HepG2 (cell line): ENCODE measurements around the gene MFSD11. TPM values are rescaled to one million over a fixed set of nuclear protein-coding genes. Genes with fewer than 3 reads are reported as not detected.

Source experiments
- ATAC-seq: fragments of 200-7000 bp; cut with Tn5 transposase; 3 replicates; pipeline ENCODE4 v1.9.1; 2020; ENCODE audit warnings: mild to moderate bottlenecking, moderate library complexity
- BruUV-seq: library from RNA; stranded (reverse); fragments of 400-500 nt; replicated peaks from 2 replicates; lab custom pipeline; 2021; lab: Mats Ljungman, UMichigan
- CTCF ChIA-PET: fragments of 300-600 bp; formaldehyde crosslinking; extraction: SDS; loops from one replicate; lab custom pipeline; 2021; ENCODE audit warnings: low total read pairs, inconsistent platforms, low intra/inter-chr PET ratio; lab: Yijun Ruan, JAX
- POLR2A ChIA-PET: fragments of 350-600 bp; sonication (Branson Sonifier 250); formaldehyde crosslinking; loops from one replicate; lab custom pipeline; 2020; ENCODE audit warnings: antibody characterized with exemption, inconsistent platforms; lab: Yijun Ruan, JAX
- DNase-seq: peaks from one replicate; pipeline ENCODE4 v3.0.0-alpha.2; 2015; ENCODE audit warnings: low spot score
- FAIRE-seq: peaks from 3 replicates; lab custom pipeline; 2011; peaks lifted over from hg19 to GRCh38; lab: Jason Lieb, UNC
- H2AFZ ChIP-seq: one replicate; pipeline ENCODE4 v1.6.1; 2011; ENCODE audit warnings: low read length, inconsistent platforms
- H3K27ac ChIP-seq: fragments of 300-600 bp; 3 replicates; pipeline ENCODE4 v1.8.0; 2011; ENCODE audit warnings: mixed run types, mild to moderate bottlenecking, mixed read lengths, low read length, inconsistent platforms; ENCODE audit not compliant: insufficient read depth; ENCODE audit errors: extremely low read length
- H3K27me3 ChIP-seq, 2 experiments: fragments of 200-600 bp in 1 of 2; 2 replicates in 1 of 2; 3 replicates in 1 of 2; pipeline versions ENCODE4 v1.6.0 to v1.8.0; 2011; ENCODE audit warnings: low read length in 2 of 2, mild to moderate bottlenecking in 2 of 2, moderate library complexity in 2 of 2, inconsistent platforms in 1 of 2; ENCODE audit not compliant: insufficient read depth in 2 of 2, control insufficient read depth in 1 of 2
- H3K36me3 ChIP-seq, 2 experiments: fragments of 200-600 bp in 1 of 2; replicated peaks in 1 of 2; 2 replicates in 1 of 2; 3 replicates in 1 of 2; pipeline versions ENCODE4 v1.5.1 to v1.8.0; 2011; ENCODE audit warnings: low read length in 2 of 2, inconsistent platforms in 1 of 2; ENCODE audit not compliant: insufficient read depth in 2 of 2, control insufficient read depth in 1 of 2
- H3K4me1 ChIP-seq: 2 replicates; pipeline ENCODE4 v1.5.1; 2012; ENCODE audit warnings: low read length, inconsistent platforms; ENCODE audit not compliant: insufficient read depth
- H3K4me2 ChIP-seq: 2 replicates; pipeline ENCODE4 v1.6.0; 2011; ENCODE audit warnings: low read depth, low read length, inconsistent platforms
- H3K4me3 ChIP-seq, 3 experiments: fragments of 200-600 bp in 1 of 3; sonication (generic), shearing (Covaris generic) in 1 of 3; replicated peaks in 1 of 3; 2 replicates each; pipeline ENCODE4 v1.5.1; 2011 to 2016; ENCODE audit warnings: low read length in 3 of 3, inconsistent platforms in 2 of 3, low read depth in 2 of 3, mild to moderate bottlenecking in 2 of 3, control low read depth in 1 of 3, mixed read lengths in 1 of 3; ENCODE audit not compliant: insufficient read depth in 1 of 3
- H3K79me2 ChIP-seq: one replicate; pipeline ENCODE4 v1.6.1; 2011; ENCODE audit warnings: low read length, inconsistent platforms; ENCODE audit not compliant: insufficient read depth
- H3K9ac ChIP-seq: 2 replicates; pipeline ENCODE4 v1.6.0; 2011; ENCODE audit warnings: mild to moderate bottlenecking, low read depth, low read length, inconsistent platforms; ENCODE audit not compliant: insufficient read depth
- H3K9me3 ChIP-seq: 2 replicates; pipeline ENCODE4 v1.5.1; 2012; ENCODE audit warnings: mild to moderate bottlenecking, low read length
- H4K20me1 ChIP-seq: 2 replicates; pipeline ENCODE4 v1.6.0; 2011; ENCODE audit warnings: inconsistent platforms, mild to moderate bottlenecking, low read length, moderate library complexity; ENCODE audit not compliant: insufficient read depth
- CERS6 ChIP-seq: sonication (generic); formaldehyde crosslinking; IDR thresholded peaks from 2 replicates; pipeline ENCODE4 v1.5.0; 2020; ENCODE audit warnings: missing genetic modification reagents
- EEA1 ChIP-seq: sonication (generic); formaldehyde crosslinking; IDR thresholded peaks from 2 replicates; pipeline ENCODE4 v1.5.1; 2020; ENCODE audit warnings: mild to moderate bottlenecking, missing genetic modification reagents, borderline replicate concordance
- ETS1 ChIP-seq: sonication (generic); formaldehyde crosslinking; IDR thresholded peaks from 2 replicates; pipeline ENCODE4 v1.4.0; 2020; ENCODE audit warnings: missing genetic modification reagents
- FLYWCH1 ChIP-seq: sonication (generic); formaldehyde crosslinking; IDR thresholded peaks from 2 replicates; pipeline ENCODE4 v1.8.1; 2023; ENCODE audit warnings: mild to moderate bottlenecking, missing genetic modification reagents
- GABPA ChIP-seq, 2 experiments: IDR thresholded peaks; 2 replicates each; pipeline ENCODE4 v1.6.1; 2011 to 2016; ENCODE audit warnings: low read depth in 2 of 2, low read length in 1 of 2, missing biosample characterization in 1 of 2, missing genetic modification characterization in 1 of 2
- HMG20A ChIP-seq: IDR thresholded peaks from 2 replicates; pipeline ENCODE4 v1.6.1; 2016; ENCODE audit warnings: borderline replicate concordance
- KLF15 ChIP-seq: sonication (generic); formaldehyde crosslinking; IDR thresholded peaks from 2 replicates; pipeline ENCODE4 v1.8.1; 2023; ENCODE audit warnings: borderline replicate concordance, mild to moderate bottlenecking, inconsistent platforms, missing genetic modification reagents, mixed read lengths
- LCORL ChIP-seq, 2 experiments: fragments of 450-650 bp in 1 of 2; sonication (generic) in 1 of 2; formaldehyde crosslinking in 1 of 2; IDR thresholded peaks; 2 replicates each; pipeline versions ENCODE4 v1.5.0 to v1.6.1; 2017 to 2020; ENCODE audit warnings: antibody characterized with exemption in 1 of 2, missing genetic modification reagents in 1 of 2
- NFKB2 ChIP-seq: sonication (generic); formaldehyde crosslinking; IDR thresholded peaks from 2 replicates; pipeline ENCODE4 v1.4.0; 2020; ENCODE audit warnings: missing genetic modification reagents, borderline replicate concordance
- PCBP2 ChIP-seq: fragments of 200-400 bp; formaldehyde crosslinking; optimal IDR thresholded peaks from 2 replicates; pipeline ENCODE3; 2018; ENCODE audit warnings: low read length, low read depth; ENCODE audit not compliant: poor library complexity, severe bottlenecking
- RFX5 ChIP-seq: IDR thresholded peaks from 2 replicates; pipeline ENCODE4 v1.6.1; 2011; ENCODE audit warnings: low read depth, low read length, improper control_type of control experiment
- WIZ ChIP-seq: sonication (generic); formaldehyde crosslinking; IDR thresholded peaks from 2 replicates; pipeline ENCODE4 v1.5.1; 2020; ENCODE audit warnings: mild to moderate bottlenecking, missing genetic modification reagents
- YEATS2 ChIP-seq: sonication (generic); formaldehyde crosslinking; IDR thresholded peaks from 2 replicates; pipeline ENCODE4 v1.4.0; 2020; ENCODE audit warnings: missing genetic modification reagents, borderline replicate concordance
- ZNF530 ChIP-seq: sonication (generic); formaldehyde crosslinking; IDR thresholded peaks from 2 replicates; pipeline ENCODE4 v1.5.0; 2020; ENCODE audit warnings: low read depth, mild to moderate bottlenecking, missing genetic modification reagents
- ZNF709 ChIP-seq: sonication (generic); formaldehyde crosslinking; IDR thresholded peaks from 2 replicates; pipeline ENCODE4 v1.5.0; 2020; ENCODE audit warnings: mild to moderate bottlenecking, missing genetic modification reagents
- ZNF747 ChIP-seq: sonication (generic); formaldehyde crosslinking; IDR thresholded peaks from 2 replicates; pipeline ENCODE4 v1.8.1; 2023; ENCODE audit warnings: missing genetic modification reagents, mild to moderate bottlenecking, borderline replicate concordance
- WGBS: methylation state at CpG from one replicate; pipeline ENCODE4 v1.1.6; 2017; ENCODE audit warnings: low lambda C conversion rate; 5-methylcytosine and 5-hydroxymethylcytosine counted together
- in situ Hi-C: cut with HindIII; loops from 2 replicates; pipeline ENCODE4 v1.10.0; 2017; ENCODE audit warnings: low pct_unique_long_range_greater_than_20kb; ENCODE audit not compliant: extremely low pct_ligation_motif_present
- intact Hi-C: fragments of 100-400 bp; cut with micrococcal nuclease; formaldehyde crosslinking; loops from one replicate; pipeline ENCODE4 v1.10.0; 2022; ENCODE audit not compliant: unreplicated experiment
- polyA plus RNA-seq, 8 experiments: library from polyadenylated mRNA; depleted of rRNA in 3 of 8; stranded (reverse) in 7 of 8; unstranded in 1 of 8; fragments of >200 nt; fragmentation: Illumina TruSeq in 4 of 8; extraction: Trizol in 4 of 8; gene quantifications; 2 replicates each; pipeline versions ENCODE4 v1.2.1 to v1.2.3, GENCODE V29; 2011 to 2016; ENCODE audit warnings: low read depth in 4 of 8, missing spikeins in 1 of 8, mixed read lengths in 1 of 8; ENCODE audit not compliant: insufficient read depth in 1 of 8
- total RNA-seq, 5 experiments: library from RNA; depleted of rRNA; stranded (reverse); fragments of >200 nt; fragmentation: Illumina TruSeq; extraction: Trizol; gene quantifications; 2 replicates each; pipeline ENCODE4 v1.2.3, GENCODE V29; 2016; ENCODE audit warnings: low read depth in 1 of 5
- TF ChIP-seq, protein P1 (sequence below): IDR thresholded peaks from 2 replicates; pipeline ENCODE4 v1.6.1; 2016

MFSD11 gene
- total and polyA plus RNA-seq, 2 of the 13 experiments (the other 11 are each of a cell fraction or from before 2014, with no cell fraction given) = 26.1 to 36.3 TPM

- no peak overlapping the region for H3K4me2 ChIP-seq
- H3K36me3 ChIP-seq = no peaks in the 10 kb centered on the region
- no peak overlapping the region for H2AFZ ChIP-seq
- BruUV-seq = no TSS peak
- 38% methylated on average over 5 of the region's 5 CpGs for WGBS
- H3K4me1 ChIP-seq = no peaks in the 10 kb centered on the region
- H3K27ac ChIP-seq = no peak overlapping the region
- intact Hi-C loops (no loop called here), in situ Hi-C loops (no loop called here)
- no peak for ATAC-seq
- no peak for TF ChIP-seq ZNF709 (CRISPR knock-in tag)
- no peak for TF ChIP-seq RFX5
- TF ChIP-seq YEATS2 = no peak
- no peak for TF ChIP-seq ETS1 (CRISPR knock-in tag)
- no peak for TF ChIP-seq LCORL (IDR thresholded peaks at IDR 0.05)
- no peak for TF ChIP-seq LCORL (CRISPR knock-in tag; IDR thresholded peaks at IDR 0.05)
- no peak for TF ChIP-seq KLF15 (CRISPR knock-in tag)
- no peak for TF ChIP-seq FLYWCH1 (CRISPR knock-in tag)
- TF ChIP-seq HMG20A (CRISPR knock-in tag) = no peak
- no peak for TF ChIP-seq ZNF530 (CRISPR knock-in tag)
- TF ChIP-seq WIZ (CRISPR knock-in tag) = no peak
- TF ChIP-seq CERS6 (CRISPR knock-in tag) = no peak
- no peak for TF ChIP-seq GABPA (IDR thresholded peaks at IDR 0.05; ENCODE audit: low read depth, low read length)
- TF ChIP-seq GABPA (CRISPR knock-in tag; IDR thresholded peaks at IDR 0.05; ENCODE audit: low read depth) = no peak
- no peak for TF ChIP-seq NFKB2 (CRISPR knock-in tag)
- TF ChIP-seq ZNF747 = no peak
- no peak for TF ChIP-seq PCBP2
- no peak for TF ChIP-seq EEA1 (CRISPR knock-in tag)
- TF ChIP-seq, protein P1, sequence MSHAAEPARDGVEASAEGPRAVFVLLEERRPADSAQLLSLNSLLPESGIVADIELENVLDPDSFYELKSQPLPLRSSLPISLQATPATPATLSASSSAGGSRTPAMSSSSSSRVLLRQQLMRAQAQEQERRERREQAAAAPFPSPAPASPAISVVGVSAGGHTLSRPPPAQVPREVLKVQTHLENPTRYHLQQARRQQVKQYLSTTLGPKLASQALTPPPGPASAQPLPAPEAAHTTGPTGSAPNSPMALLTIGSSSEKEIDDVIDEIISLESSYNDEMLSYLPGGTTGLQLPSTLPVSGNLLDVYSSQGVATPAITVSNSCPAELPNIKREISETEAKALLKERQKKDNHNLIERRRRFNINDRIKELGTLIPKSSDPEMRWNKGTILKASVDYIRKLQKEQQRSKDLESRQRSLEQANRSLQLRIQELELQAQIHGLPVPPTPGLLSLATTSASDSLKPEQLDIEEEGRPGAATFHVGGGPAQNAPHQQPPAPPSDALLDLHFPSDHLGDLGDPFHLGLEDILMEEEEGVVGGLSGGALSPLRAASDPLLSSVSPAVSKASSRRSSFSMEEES (CRISPR knock-in tag) = no peak
- CTCF ChIA-PET = no interaction called here
- no peak for DNase-seq
- no peak overlapping the region for H3K9ac ChIP-seq
- H3K27me3 ChIP-seq = no peaks in the 10 kb centered on the region; a peak in 1 of 5 replicates
- no peaks in the 10 kb centered on the region for H3K79me2 ChIP-seq
- H4K20me1 ChIP-seq = no peaks in the 10 kb centered on the region
- no peak for FAIRE-seq
- POLR2A ChIA-PET = no interaction called here
- no peak overlapping the region for H3K4me3 ChIP-seq
- no peaks in the 10 kb centered on the region for H3K9me3 ChIP-seq
Measured at GRCh38 chr17:76801706-76802105, 63.8 kb downstream of the MFSD11 start.
